ENCODE data around the gene MKLN1. TPM values are rescaled to one million over a fixed set of nuclear protein-coding genes. Genes with fewer than 3 reads are reported as not detected.

The MKLN1 gene
- total and polyA plus RNA-seq, 2 of the 4 experiments (the other 2 are of a cell fraction) = 17.5 to 52.0 TPM

GRCh38 chr7:131329176-131329570 is 1.5 kb downstream of the MKLN1 start (continued):
- TF ChIP-seq ELK1 (IDR thresholded peaks at IDR 0.05; ENCODE audit: borderline replicate concordance, low read depth, low read length) (no peak), RFX5 (IDR thresholded peaks at IDR 0.05; ENCODE audit: low read depth, low read length) (no peak), SMC3 (IDR thresholded peaks at IDR 0.05; ENCODE audit: low read depth, low read length) (no peak), CHD1 (IDR thresholded peaks at IDR 0.05; ENCODE audit: low read depth, low read length) (no peak), NFE2L2 (IDR thresholded peaks at IDR 0.05; ENCODE audit: low read depth, low read length) (no peak)

- no CpG with 5 or more reads among the region's 4 CpGs for WGBS, 2 experiments (ENCODE audit: extremely low coverage in 2 of 2, insufficient read length in 1 of 2)
- Histone ChIP-seq H3K27me3 (ENCODE audit: control insufficient read depth, insufficient read depth, low read length) (no peaks in the 10 kb centered on the region), H2AK5ac (ENCODE audit: low read depth, low read length) (no peak overlapping the region), H4K91ac (ENCODE audit: insufficient read depth, low read depth, low read length) (no peak overlapping the region), H3K4me3 (ENCODE audit: insufficient read depth, low read depth, low read length) (no peak overlapping the region), H2BK15ac (ENCODE audit: low read depth, low read length) (no peak overlapping the region), H3K9me1 (ENCODE audit: insufficient read depth, low read length) (peaks cover 2% of the 10 kb centered on the region; the same call in 1 of the 2 replicates), H2BK20ac (ENCODE audit: low read depth, low read length) (no peak overlapping the region), H4K5ac (ENCODE audit: low read depth, low read length) (no peak overlapping the region; the same call in 1 of the 2 replicates), H3K4me1 (ENCODE audit: control insufficient read depth, insufficient read depth, low read length) (peaks cover 7% of the 10 kb centered on the region; the same call in 1 of the 2 replicates), H3K9ac (ENCODE audit: low read depth, low read length) (no peak overlapping the region), H3K9me3 (ENCODE audit: control insufficient read depth, insufficient read depth, low read length) (no peaks in the 10 kb centered on the region), H3K36me3 (ENCODE audit: control insufficient read depth, insufficient read depth, low read length) (peaks cover 3% of the 10 kb centered on the region), H4K20me1 (ENCODE audit: insufficient read depth, low read length) (peaks cover 56% of the 10 kb centered on the region), H4K8ac (ENCODE audit: low read depth in 2 of 2, low read length in 2 of 2) (no peak overlapping the region), H3K4me2 (ENCODE audit: low read depth, low read length) (peak overlapping the region; percentile 57), H2BK5ac (ENCODE audit: low read depth, low read length, poor library complexity, severe bottlenecking) (no peak overlapping the region), H3K56ac (ENCODE audit: extremely low read depth, insufficient read depth, low read length) (no peak overlapping the region), H2AK9ac (replicated peaks; ENCODE audit: low read depth, low read length, poor library complexity) (no peak overlapping the region), H3K18ac (ENCODE audit: low read depth, low read length) (no peak overlapping the region), H3K23ac (ENCODE audit: low read depth, low read length) (peak overlapping the region; percentile 72), H2AFZ (replicated peaks; ENCODE audit: low read length, poor library complexity) (no peak overlapping the region), H3K27ac (ENCODE audit: insufficient read depth, low read length) (no peak overlapping the region), H3K14ac (replicated peaks; ENCODE audit: low read depth, low read length) (no peak overlapping the region), H3K79me1 (ENCODE audit: low read depth in 1 of 2, low read length in 2 of 2) (peaks cover 3 to 41% of the 10 kb centered on the region in 2 experiments; a peak in 2 of 4 replicates), H3K4ac (ENCODE audit: low read depth, low read length) (no peak overlapping the region), H2BK120ac (ENCODE audit: low read depth, low read length) (no peak overlapping the region)
- in situ Hi-C loops (cut with MboI; ENCODE audit: low sequenced_read_pairs) (no loop called here), dilution Hi-C loops (cut with HindIII; ENCODE audit: low sequenced_read_pairs, unreplicated experiment) (no loop called here), intact Hi-C loops (cut with micrococcal nuclease) (no loop called here)
- POLR2A ChIA-PET (ENCODE audit: unreplicated experiment) = interaction anchor here (0.5 kb wide), 1 partner anchor 40 kb away, joined by 7 read pairs; no protein-coding TSS in a partner anchor
- no peak for ATAC-seq (ENCODE audit: low read depth)
- TF ChIP-seq POLR2A (IDR thresholded peaks at IDR 0.05; ENCODE audit: low read depth, low read length) (no peak), RAD21 (IDR thresholded peaks at IDR 0.05; ENCODE audit: low read length) (no peak), CEBPB (IDR thresholded peaks at IDR 0.05; ENCODE audit: low read depth, low read length) (no peak), SMC3 (IDR thresholded peaks at IDR 0.05; ENCODE audit: low read depth, low read length) (no peak), USF2 (IDR thresholded peaks at IDR 0.05; ENCODE audit: low read depth, low read length) (no peak), FOS (IDR thresholded peaks at IDR 0.05; ENCODE audit: low read depth, low read length) (no peak), BHLHE40 (IDR thresholded peaks at IDR 0.05; ENCODE audit: low read depth, low read length) (no peak), NFE2L2 (IDR thresholded peaks at IDR 0.05; ENCODE audit: low read depth, low read length) (no peak), CTCF (conservative IDR thresholded peaks at IDR 0.05; ENCODE audit: low read depth, low read length) (no peak), RCOR1 (IDR thresholded peaks at IDR 0.05; ENCODE audit: insufficient replicate concordance, low read length) (no peak), MXI1 (IDR thresholded peaks at IDR 0.05; ENCODE audit: borderline replicate concordance, low read depth, low read length) (no peak)
- DNase-seq = no peak
- CTCF ChIA-PET = no interaction called here
- BruUV-seq (replicated peaks) = TSS peak; percentile 19
These were observed 2.6 kb downstream of the MKLN1 start for GRCh38 chr7:131330299-131330698.
